OCI-LY1 (cell line): ENCODE data around the gene ZNF598.

Experiments used
- H2AFZ ChIP-seq: fragments of 200-600 bp; sonication (generic), shearing (Covaris generic); 2 replicates; pipeline ENCODE4 v1.6.0; 2014; ENCODE audit warnings: antibody characterized with exemption, mild to moderate bottlenecking, low read length
- H3F3A ChIP-seq: fragments of 200-600 bp; sonication (generic), shearing (Covaris generic); 2 replicates; pipeline ENCODE4 v1.6.0; 2014; ENCODE audit warnings: mild to moderate bottlenecking, antibody characterized with exemption, low read length, moderate library complexity; ENCODE audit not compliant: insufficient read depth
- H3K27ac ChIP-seq: fragments of 200-600 bp; sonication (generic); 2 replicates; pipeline ENCODE4 v1.5.1; 2014; ENCODE audit warnings: low read length, mixed run types, mild to moderate bottlenecking, low read depth; ENCODE audit not compliant: poor library complexity, severe bottlenecking
- H3K27me3 ChIP-seq: fragments of 200-600 bp; sonication (generic); 2 replicates; pipeline ENCODE4 v1.6.0; 2014; ENCODE audit warnings: antibody characterized with exemption, mild to moderate bottlenecking, low read length, moderate library complexity; ENCODE audit not compliant: insufficient read depth
- H3K36me3 ChIP-seq: fragments of 200-600 bp; sonication (generic); 2 replicates; pipeline ENCODE4 v1.6.1; 2014; ENCODE audit warnings: mild to moderate bottlenecking, antibody characterized with exemption, low read length, moderate library complexity, mixed read lengths; ENCODE audit not compliant: insufficient read depth
- H3K4me1 ChIP-seq: fragments of 200-600 bp; sonication (generic); 2 replicates; pipeline ENCODE4 v1.5.1; 2014; ENCODE audit warnings: mild to moderate bottlenecking, low read length, moderate library complexity; ENCODE audit not compliant: insufficient read depth, severe bottlenecking
- H3K4me2 ChIP-seq: fragments of 200-600 bp; sonication (generic), shearing (Covaris generic); 2 replicates; pipeline ENCODE4 v1.6.1; 2014; ENCODE audit warnings: low read length
- H3K4me3 ChIP-seq: fragments of 200-600 bp; sonication (generic); 2 replicates; pipeline ENCODE4 v1.5.1; 2014; ENCODE audit warnings: low read length, low read depth, mild to moderate bottlenecking, mixed read lengths; ENCODE audit not compliant: poor library complexity, severe bottlenecking
- H3K79me2 ChIP-seq: fragments of 200-600 bp; shearing (Covaris generic); 2 replicates; pipeline ENCODE4 v1.6.1; 2016; ENCODE audit warnings: mixed run types, low read length, mixed read lengths; ENCODE audit not compliant: insufficient read depth
- H3K9ac ChIP-seq: fragments of 200-600 bp; sonication (generic), shearing (Covaris generic); 2 replicates; pipeline ENCODE4 v1.6.1; 2014; ENCODE audit warnings: mild to moderate bottlenecking, low read length, mixed read lengths
- H3K9me2 ChIP-seq: fragments of 200-600 bp; sonication (generic), shearing (Covaris generic); 2 replicates; pipeline ENCODE4 v1.6.1; 2014; ENCODE audit warnings: low read depth, mild to moderate bottlenecking, low read length, mixed read lengths
- H3K9me3 ChIP-seq: fragments of 200-600 bp; shearing (Covaris generic); 2 replicates; pipeline ENCODE4 v1.6.1; 2014; ENCODE audit warnings: low read length, mixed read lengths
- H4K20me1 ChIP-seq: fragments of 200-600 bp; sonication (generic), shearing (Covaris generic); 2 replicates; pipeline ENCODE4 v1.6.0; 2016; ENCODE audit warnings: mild to moderate bottlenecking, low read length; ENCODE audit not compliant: insufficient read depth
- CTCF ChIP-seq: fragments of 200-600 bp; sonication (generic), shearing (Covaris generic); IDR thresholded peaks from 2 replicates; pipeline ENCODE4 v1.5.1; 2017; ENCODE audit warnings: mild to moderate bottlenecking, antibody characterized with exemption, low read length, moderate library complexity, mixed read lengths
- EZH2 ChIP-seq: fragments of 200-600 bp; sonication (generic), shearing (Covaris generic); IDR thresholded peaks from 2 replicates; pipeline ENCODE4 v1.8.0; 2017; ENCODE audit warnings: borderline replicate concordance, mixed run types, mild to moderate bottlenecking, antibody characterized with exemption, low read length, moderate library complexity, mixed read lengths

ZNF598 gene

DNA sequence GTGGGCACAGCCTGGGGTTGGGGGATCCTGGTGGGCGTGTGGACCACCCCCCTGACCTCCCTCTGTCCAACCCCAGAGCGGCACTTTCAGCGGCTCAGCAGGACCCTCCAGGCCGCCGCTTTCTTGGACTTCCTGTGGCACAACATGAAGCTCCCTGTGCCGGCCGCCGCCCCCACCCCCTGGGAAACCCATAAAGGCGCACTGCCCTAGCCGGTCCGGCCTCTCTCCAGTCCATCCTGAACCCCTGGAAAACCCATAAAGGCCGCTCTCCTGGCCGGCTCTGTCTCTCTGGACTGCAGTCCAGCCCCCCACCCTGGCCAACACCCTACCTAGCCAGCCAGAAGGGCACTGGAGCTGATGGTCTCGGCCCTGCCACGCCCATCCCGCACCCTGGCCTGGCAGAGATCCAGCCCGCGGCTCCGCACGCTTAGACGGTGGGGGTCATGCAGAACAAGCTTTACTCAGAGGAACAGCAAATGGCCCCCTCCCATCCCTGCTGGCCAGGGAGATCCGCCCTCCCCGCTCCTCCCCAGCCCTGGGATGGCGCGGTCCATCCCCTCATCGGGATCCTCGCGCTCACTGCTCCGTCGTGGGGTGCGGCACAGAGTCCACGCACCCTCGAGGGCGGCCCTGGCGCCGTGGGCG is 31.0 kb downstream of the ZNF598 start:
- TF ChIP-seq CTCF: no peak
- no peak overlapping the region for H2AFZ ChIP-seq

DNA sequence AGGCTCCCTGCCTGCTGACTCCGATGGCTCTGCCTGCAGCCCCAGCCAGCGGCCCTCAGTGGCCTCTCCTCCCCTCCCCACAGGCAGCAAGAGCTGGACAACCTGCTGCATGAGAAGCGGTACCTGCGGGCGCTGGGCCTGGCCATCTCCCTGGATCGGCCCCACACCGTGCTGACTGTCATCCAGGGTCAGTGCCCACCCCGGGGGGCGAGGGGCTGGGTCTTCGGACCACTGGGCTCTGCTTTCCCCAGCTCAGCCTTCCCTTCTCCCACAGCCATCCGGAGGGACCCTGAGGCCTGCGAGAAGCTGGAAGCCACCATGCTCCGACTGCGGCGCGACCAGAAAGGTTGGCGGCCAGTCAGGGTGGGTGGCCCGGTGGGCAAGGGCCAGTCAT is 31.7 kb downstream of the ZNF598 start:
- H3K27ac ChIP-seq: no peak overlapping the region
- TF ChIP-seq CTCF: no peak
- TF ChIP-seq EZH2: no peak
- H3K79me2 ChIP-seq: peaks cover 4% of the 10 kb centered on the region; the same call in 1 of the 2 replicates
- no peaks in the 10 kb centered on the region for H3F3A ChIP-seq
- H3K9ac ChIP-seq: no peak overlapping the region
- no peaks in the 10 kb centered on the region for H3K9me3 ChIP-seq
- H3K36me3 ChIP-seq: peaks cover 49% of the 10 kb centered on the region
- H3K4me3 ChIP-seq: no peak overlapping the region
- no peaks in the 10 kb centered on the region; the same call in 1 of the 2 replicates for H3K27me3 ChIP-seq
- H2AFZ ChIP-seq: no peak overlapping the region
- peaks cover 13% of the 10 kb centered on the region for H3K4me1 ChIP-seq
- no peak overlapping the region for H3K4me2 ChIP-seq
- H3K9me2 ChIP-seq: no peaks in the 10 kb centered on the region
- H4K20me1 ChIP-seq: no peaks in the 10 kb centered on the region

More for the DNA sequence above, 31.0 kb downstream of the ZNF598 start:
- Histone ChIP-seq H3K4me3 (no peak overlapping the region), H3K27me3 (no peaks in the 10 kb centered on the region; the same call in 1 of the 2 replicates), H3K9me2 (no peaks in the 10 kb centered on the region), H3K79me2 (no peaks in the 10 kb centered on the region), H3K4me2 (no peak overlapping the region), H3K9me3 (no peaks in the 10 kb centered on the region), H3K27ac (no peak overlapping the region), H4K20me1 (no peaks in the 10 kb centered on the region), H3K4me1 (peaks cover 11% of the 10 kb centered on the region), H3K9ac (no peak overlapping the region), H3K36me3 (peaks cover 49% of the 10 kb centered on the region), H3F3A (no peaks in the 10 kb centered on the region)

- Histone ChIP-seq H3F3A (no peaks in the 10 kb centered on the region), H3K4me3 (no peak overlapping the region), H2AFZ (no peak overlapping the region), H3K79me2 (peaks cover 4% of the 10 kb centered on the region; the same call in 1 of the 2 replicates), H3K36me3 (peaks cover 49% of the 10 kb centered on the region), H3K27ac (no peak overlapping the region), H3K9ac (no peak overlapping the region), H3K27me3 (no peaks in the 10 kb centered on the region; the same call in 1 of the 2 replicates), H3K9me3 (no peaks in the 10 kb centered on the region), H3K9me2 (no peaks in the 10 kb centered on the region), H4K20me1 (no peaks in the 10 kb centered on the region), H3K4me2 (no peak overlapping the region), H3K4me1 (peaks cover 17% of the 10 kb centered on the region)
- no peak for TF ChIP-seq CTCF
- TF ChIP-seq EZH2: no peak
Measured at GRCh38 chr16:1976951-1977874, 32.4 kb downstream of the ZNF598 start.
